Pancreas (tissue), 10 donors: ENCODE measurements around the gene MAML1. TPM values are rescaled to one million over a fixed set of nuclear protein-coding genes. Genes with fewer than 3 reads are reported as not detected.
A peak's percentile ranks its signal among the peaks of the same experiment; 100 is the strongest.

Source experiments
- ATAC-seq, 4 donors: fragments of 200-7000 bp; cut with Tn5 transposase; one replicate each; pipeline versions ENCODE4 v1.8.0 to v1.9.1; 2020; ENCODE audit warnings: mild to moderate bottlenecking in 4 of 4, moderate library complexity in 4 of 4
- DNase-seq, 6 donors: peaks; one replicate each; pipeline ENCODE4 v3.0.0-alpha.2; 2020
- FAIRE-seq: peaks from 2 replicates; lab custom pipeline; 2012; peaks lifted over from hg19 to GRCh38; lab: Jason Lieb, UNC
- H3K27ac ChIP-seq, 4 donors: fragments of 200-600 bp; sonication (generic); 1 replicate in 3 of 4; 2 replicates in 1 of 4; pipeline versions ENCODE4 v1.5.0 to v1.8.0; 2020
- H3K27me3 ChIP-seq, 4 donors: fragments of 200-600 bp; one replicate each; pipeline ENCODE4 v1.8.0; 2021
- H3K36me3 ChIP-seq, 3 donors: fragments of 200-600 bp; sonication (generic) in 1 of 3; one replicate each; pipeline versions ENCODE4 v1.5.0 to v1.8.0; 2020 to 2021
- H3K4me1 ChIP-seq, 3 donors: fragments of 200-600 bp; one replicate each; pipeline ENCODE4 v1.8.0; 2021
- H3K4me3 ChIP-seq, 4 donors: fragments of 200-600 bp; sonication (generic) in 2 of 4; one replicate each; pipeline versions ENCODE4 v1.5.0 to v1.8.0; 2020 to 2021
- H3K9me3 ChIP-seq, 4 donors: fragments of 200-600 bp; one replicate each; pipeline ENCODE4 v1.8.0; 2021
- CTCF ChIP-seq, 4 donors: fragments of 200-600 bp; sonication (generic) in 3 of 4; IDR thresholded peaks; one replicate each; pipeline versions ENCODE4 v1.5.0 to v1.8.0; 2021; ENCODE audit warnings: antibody characterized with exemption in 4 of 4
- WGBS, 2 donors: extraction: QIAGEN DNeasy Blood & Tissue Kit; methylation state at CpG; one replicate each; pipeline ENCODE4 v1.1.7; 2013; 5-methylcytosine and 5-hydroxymethylcytosine counted together
- intact Hi-C, 3 donors: fragments of 100-400 bp; cut with DNase I; formaldehyde crosslinking; loops; one replicate each; pipeline versions ENCODE4 v1.11.1 to v1.14.2; 2022
- polyA plus RNA-seq, 2 donors: library from polyadenylated mRNA; stranded (reverse); fragments of 200-250 nt; gene quantifications; one replicate each; pipeline ENCODE4 v1.2.3, GENCODE V29; 2013
- total RNA-seq, 6 donors: library from RNA; stranded (reverse); fragmentation: NEBNext Ultra II Directional in 4 of 6; extraction: Animal tissue kit (Norgen Biotek cat#: 25700) in 4 of 6; gene quantifications; one replicate each; pipeline versions ENCODE4 v1.2.1 to v1.2.4, GENCODE V29; 2021 to 2023
- donor health status: healthy with polysubstance abuse.
- donor health status: DM: no; HTN: no; CAD: no; lungs with moderate emphysema.
- donor health status: DM: no; HTN: no; CAD: no.
- donor health status: control.
- donor health status: control.
- donor health status: Bipolar disorder and iron deficiency.
- donor health status: DM: yes; HTN: yes; CAD: no.
- donor health status: DM: no; HTN: no; CAD: no.
- donor health status: DM: no; HTN: no; CAD: no.
- donor health status: DM: yes; HTN: yes; CAD: no.

MAML1 gene
- total and polyA plus RNA-seq, 8 donors: 7.1 to 18.0 (median 11.2) TPM

GRCh38 chr5:179763215-179763945 lies 30.8 kb downstream of the MAML1 start:
- Histone ChIP-seq H3K4me1 (peaks cover 13 to 21% (median 16%) of the 10 kb centered on the region in 3 donors), H3K27ac (peak overlapping the region in 1 of 4 donors; percentile 49), H3K9me3 (no peaks in the 10 kb centered on the region), H3K4me3 (no peak overlapping the region), H3K27me3 (no peaks in the 10 kb centered on the region), H3K36me3 (peaks cover 0 to 16% (median 11%) of the 10 kb centered on the region in 3 donors)
- WGBS, 2 donors: 15 to 18% methylated on average over 10 of the region's 10 CpGs
- intact Hi-C loops: no loop called here
- peak; percentile 89 to 92 (median 91) for ATAC-seq
- peak; percentile 49 to 86 (median 74) for TF ChIP-seq CTCF (IDR thresholded peaks at IDR 0.05)
- DNase-seq: peak in 4 of 6 donors; percentile 42 to 68 (median 58)
- peak; percentile 41 for FAIRE-seq

GRCh38 chr5:179764056-179764455 lies 31.4 kb downstream of the MAML1 start:
- Histone ChIP-seq H3K4me3 (no peak overlapping the region), H3K4me1 (peaks cover 13 to 21% (median 16%) of the 10 kb centered on the region in 3 donors), H3K27me3 (no peaks in the 10 kb centered on the region), H3K9me3 (no peaks in the 10 kb centered on the region), H3K27ac (no peak overlapping the region), H3K36me3 (peaks cover 0 to 22% (median 11%) of the 10 kb centered on the region in 3 donors)
- DNase-seq (no peak), ATAC-seq (no peak), FAIRE-seq (no peak)
- no peak for TF ChIP-seq CTCF (IDR thresholded peaks at IDR 0.05)
- intact Hi-C loops: no loop called here
- WGBS, 2 donors: 65 to 70% methylated on average over 8 of the region's 8 CpGs

GRCh38 chr5:179765400-179765799 lies 32.8 kb downstream of the MAML1 start:
- no peak for DNase-seq
- Histone ChIP-seq H3K4me1 (peaks cover 13 to 21% (median 16%) of the 10 kb centered on the region in 3 donors), H3K36me3 (peaks cover 0 to 33% (median 17%) of the 10 kb centered on the region in 3 donors), H3K4me3 (no peak overlapping the region), H3K9me3 (no peaks in the 10 kb centered on the region), H3K27ac (peak overlapping the region in 2 of 4 donors; percentile 23 to 59), H3K27me3 (no peaks in the 10 kb centered on the region)
- no peak for TF ChIP-seq CTCF (IDR thresholded peaks at IDR 0.05)
- peak in 2 of 4 donors; percentile 8 to 11 for ATAC-seq
- 77 to 79% methylated on average over 13 of the region's 13 CpGs for WGBS, 2 donors
- intact Hi-C loops: no loop called here
- FAIRE-seq: no peak

- WGBS, 2 donors: 78 to 79% methylated on average over 20 of the region's 20 CpGs
- H3K4me3 ChIP-seq: no peak overlapping the region
- intact Hi-C loops: no loop called here
- peaks cover 0 to 41% (median 19%) of the 10 kb centered on the region in 3 donors for H3K36me3 ChIP-seq
- TF ChIP-seq CTCF (IDR thresholded peaks at IDR 0.05): no peak
- peak overlapping the region in 2 of 4 donors; percentile 23 to 59 for H3K27ac ChIP-seq
- DNase-seq (peak in 1 of 6 donors; percentile 73), ATAC-seq (no peak), FAIRE-seq (no peak)
- H3K9me3 ChIP-seq: no peaks in the 10 kb centered on the region
- peaks cover 13 to 21% (median 16%) of the 10 kb centered on the region in 3 donors for H3K4me1 ChIP-seq
- H3K27me3 ChIP-seq: no peaks in the 10 kb centered on the region
Observed at GRCh38 chr5:179766021-179766725, 33.6 kb downstream of the MAML1 start.
